Pancreas (tissue), 10 donors: ENCODE results near the gene CEMIP2. TPM values are rescaled to one million over a fixed set of nuclear protein-coding genes. Genes with fewer than 3 reads are reported as not detected.
"Not testable (repeated sequence)": the region's sequence is repeated elsewhere in the genome, so short reads cannot be mapped to it uniquely, and the experiment has no call there.

Experiments
- ATAC-seq, 4 donors: fragments of 200-7000 bp; cut with Tn5 transposase; one replicate each; pipeline versions ENCODE4 v1.8.0 to v1.9.1; 2020; ENCODE audit warnings: mild to moderate bottlenecking in 4 of 4, moderate library complexity in 4 of 4
- DNase-seq, 6 donors: peaks; one replicate each; pipeline ENCODE4 v3.0.0-alpha.2; 2020
- FAIRE-seq: peaks from 2 replicates; lab custom pipeline; 2012; peaks lifted over from hg19 to GRCh38; lab: Jason Lieb, UNC
- H3K27ac ChIP-seq, 4 donors: fragments of 200-600 bp; sonication (generic); 1 replicate in 3 of 4; 2 replicates in 1 of 4; pipeline versions ENCODE4 v1.5.0 to v1.8.0; 2020
- H3K27me3 ChIP-seq, 4 donors: fragments of 200-600 bp; one replicate each; pipeline ENCODE4 v1.8.0; 2021
- H3K36me3 ChIP-seq, 3 donors: fragments of 200-600 bp; sonication (generic) in 1 of 3; one replicate each; pipeline versions ENCODE4 v1.5.0 to v1.8.0; 2020 to 2021
- H3K4me1 ChIP-seq, 3 donors: fragments of 200-600 bp; one replicate each; pipeline ENCODE4 v1.8.0; 2021
- H3K4me3 ChIP-seq, 4 donors: fragments of 200-600 bp; sonication (generic) in 2 of 4; one replicate each; pipeline versions ENCODE4 v1.5.0 to v1.8.0; 2020 to 2021
- H3K9me3 ChIP-seq, 4 donors: fragments of 200-600 bp; one replicate each; pipeline ENCODE4 v1.8.0; 2021
- CTCF ChIP-seq, 4 donors: fragments of 200-600 bp; sonication (generic) in 3 of 4; IDR thresholded peaks; one replicate each; pipeline versions ENCODE4 v1.5.0 to v1.8.0; 2021; ENCODE audit warnings: antibody characterized with exemption in 4 of 4
- WGBS, 2 donors: extraction: QIAGEN DNeasy Blood & Tissue Kit; methylation state at CpG; one replicate each; pipeline ENCODE4 v1.1.7; 2013; 5-methylcytosine and 5-hydroxymethylcytosine counted together
- intact Hi-C, 3 donors: fragments of 100-400 bp; cut with DNase I; formaldehyde crosslinking; loops; one replicate each; pipeline versions ENCODE4 v1.11.1 to v1.14.2; 2022
- polyA plus RNA-seq, 2 donors: library from polyadenylated mRNA; stranded (reverse); fragments of 200-250 nt; gene quantifications; one replicate each; pipeline ENCODE4 v1.2.3, GENCODE V29; 2013
- total RNA-seq, 6 donors: library from RNA; stranded (reverse); fragmentation: NEBNext Ultra II Directional in 4 of 6; extraction: Animal tissue kit (Norgen Biotek cat#: 25700) in 4 of 6; gene quantifications; one replicate each; pipeline versions ENCODE4 v1.2.1 to v1.2.4, GENCODE V29; 2021 to 2023
- donor health status: healthy with polysubstance abuse.
- donor health status: DM: no; HTN: no; CAD: no; lungs with moderate emphysema.
- donor health status: DM: no; HTN: no; CAD: no.
- donor health status: control.
- donor health status: control.
- donor health status: Bipolar disorder and iron deficiency.
- donor health status: DM: yes; HTN: yes; CAD: no.
- donor health status: DM: no; HTN: no; CAD: no.
- donor health status: DM: no; HTN: no; CAD: no.
- donor health status: DM: yes; HTN: yes; CAD: no.

CEMIP2 gene
- total and polyA plus RNA-seq, 8 donors, result 14.3 to 42.1 (median 23.3) TPM

GRCh38 chr9:71812385-71812784 is 44.1 kb upstream of the CEMIP2 start:
- ATAC-seq, result peak in 2 of 4 donors; percentile 29 to 45
- Histone ChIP-seq H3K9me3 (no peaks in the 10 kb centered on the region), H3K36me3 (no peaks in the 10 kb centered on the region), H3K4me1 (peaks cover 0 to 4% (median 0%) of the 10 kb centered on the region in 3 donors), H3K27ac (no peak overlapping the region), H3K4me3 (no peak overlapping the region), H3K27me3 (no peaks in the 10 kb centered on the region)
- FAIRE-seq, result no peak
- WGBS, 2 donors, result 84 to 88% methylated on average over 4 of the region's 4 CpGs
- intact Hi-C loops, result loop anchor here in 1 of 3 donors (10.0 kb wide), 1 partner anchor 212 kb away; no protein-coding TSS in a partner anchor
- DNase-seq, result no peak
- no peak for TF ChIP-seq CTCF (IDR thresholded peaks at IDR 0.05)

- Histone ChIP-seq H3K27ac (no peak overlapping the region), H3K27me3 (no peaks in the 10 kb centered on the region), H3K4me1 (peaks cover 0 to 5% (median 0%) of the 10 kb centered on the region in 3 donors), H3K36me3 (no peaks in the 10 kb centered on the region), H3K9me3 (no peaks in the 10 kb centered on the region), H3K4me3 (no peak overlapping the region)
- TF ChIP-seq CTCF (IDR thresholded peaks at IDR 0.05), result no peak
- WGBS, 2 donors, result 80 to 89% methylated on average over 2 of the region's 2 CpGs
- no peak for FAIRE-seq
- intact Hi-C loops, result loop anchor here in 1 of 3 donors (10.0 kb wide), 1 partner anchor 207 kb away; no protein-coding TSS in a partner anchor
- DNase-seq, result no peak
- ATAC-seq, result no peak
Observed at GRCh38 chr9:71808068-71808467, 39.8 kb upstream of the CEMIP2 start.

- no peaks in the 10 kb centered on the region for H3K27me3 ChIP-seq
- DNase-seq (peak; percentile 48 to 78 (median 68)), FAIRE-seq (peak; percentile 56), ATAC-seq (peak; percentile 98 to 100 (median 100))
- H3K4me3 ChIP-seq, result no peak overlapping the region
- peak; percentile 75 to 79 (median 78) for TF ChIP-seq CTCF (IDR thresholded peaks at IDR 0.05)
- no peaks in the 10 kb centered on the region for H3K9me3 ChIP-seq
- peaks cover 0 to 5% (median 0%) of the 10 kb centered on the region in 3 donors for H3K4me1 ChIP-seq
- WGBS, 2 donors, result 0% methylated on average over 1 of the region's 1 CpG
- peak overlapping the region in 1 of 4 donors; percentile 18 for H3K27ac ChIP-seq
- no peaks in the 10 kb centered on the region for H3K36me3 ChIP-seq
- intact Hi-C loops, result loop anchor here in 1 of 3 donors (10.0 kb wide), 1 partner anchor 208 kb away; no protein-coding TSS in a partner anchor
Observed at GRCh38 chr9:71806901-71807307, 38.6 kb upstream of the CEMIP2 start.

- not testable (repeated sequence) for H3K27ac ChIP-seq, H3K36me3 ChIP-seq, H3K9me3 ChIP-seq, ATAC-seq, H3K4me1 ChIP-seq, H3K4me3 ChIP-seq, H3K27me3 ChIP-seq, FAIRE-seq, DNase-seq
- intact Hi-C loops, result loop anchor here in 1 of 3 donors (10.0 kb wide), 1 partner anchor 210 kb away; no protein-coding TSS in a partner anchor
- WGBS, 2 donors, result 82 to 86% methylated on average over 1 of the region's 1 CpG
Observed at GRCh38 chr9:71805096-71805495, 36.8 kb upstream of the CEMIP2 start.

- no peak for TF ChIP-seq CTCF (IDR thresholded peaks at IDR 0.05)
- no peak for FAIRE-seq
- H3K27ac ChIP-seq, result no peak overlapping the region
- no peak for ATAC-seq
- WGBS, 2 donors, result 74 to 84% methylated on average over 3 of the region's 3 CpGs
- no peaks in the 10 kb centered on the region for H3K27me3 ChIP-seq
- DNase-seq, result no peak
- intact Hi-C loops, result loop anchor here in 1 of 3 donors (10.0 kb wide), 1 partner anchor 213 kb away; no protein-coding TSS in a partner anchor
- no peaks in the 10 kb centered on the region for H3K36me3 ChIP-seq
- H3K9me3 ChIP-seq, result no peaks in the 10 kb centered on the region
- H3K4me3 ChIP-seq, result no peak overlapping the region
- peaks cover 0 to 5% (median 0%) of the 10 kb centered on the region in 3 donors for H3K4me1 ChIP-seq
Observed at GRCh38 chr9:71801826-71802225, 33.5 kb upstream of the CEMIP2 start.
